ENCODE results near the gene QSER1.
"Not testable (repeated sequence)": the region's sequence is repeated elsewhere in the genome, so short reads cannot be mapped to it uniquely, and the experiment has no call there.

QSER1 gene

GRCh38 chr11:32972233-32972632, 79.6 kb downstream of the QSER1 start:
- not testable (repeated sequence) for H3K9ac ChIP-seq (ENCODE audit: low read depth, low read length); H3K9me3 ChIP-seq (ENCODE audit: insufficient read depth, low read depth, low read length); H3K27ac ChIP-seq (ENCODE audit: low read length); H3K4me1 ChIP-seq (ENCODE audit: insufficient read depth, low read length); H3K27me3 ChIP-seq (ENCODE audit: insufficient read depth, low read length); H3K4me3 ChIP-seq (ENCODE audit: low read length)
- peaks cover 98% of the 10 kb centered on the region for H3K36me3 ChIP-seq (ENCODE audit: insufficient read depth, low read depth, low read length)

- no peak overlapping the region for H3K27ac ChIP-seq (ENCODE audit: low read length)
- no peaks in the 10 kb centered on the region for H3K9me3 ChIP-seq (ENCODE audit: insufficient read depth, low read depth, low read length)
- H3K4me1 ChIP-seq (ENCODE audit: insufficient read depth, low read length), result no peaks in the 10 kb centered on the region
- no peak overlapping the region for H3K4me3 ChIP-seq (ENCODE audit: low read length)
- H3K36me3 ChIP-seq (ENCODE audit: insufficient read depth, low read depth, low read length), result peaks cover 98% of the 10 kb centered on the region
- H3K27me3 ChIP-seq (ENCODE audit: insufficient read depth, low read length), result no peaks in the 10 kb centered on the region
- no peak overlapping the region for H3K9ac ChIP-seq (ENCODE audit: low read depth, low read length)
Observed at GRCh38 chr11:32972781-32973180, 80.2 kb downstream of the QSER1 start.

- Histone ChIP-seq H3K36me3 (ENCODE audit: insufficient read depth, low read depth, low read length) (peaks cover 26% of the 10 kb centered on the region), H3K9ac (ENCODE audit: low read depth, low read length) (no peak overlapping the region), H3K27me3 (ENCODE audit: insufficient read depth, low read length) (no peaks in the 10 kb centered on the region), H3K27ac (ENCODE audit: low read length) (no peak overlapping the region), H3K4me3 (ENCODE audit: low read length) (no peak overlapping the region), H3K4me1 (ENCODE audit: insufficient read depth, low read length) (no peaks in the 10 kb centered on the region), H3K9me3 (ENCODE audit: insufficient read depth, low read depth, low read length) (no peaks in the 10 kb centered on the region)
Observed at GRCh38 chr11:32982626-32983025, 90.0 kb downstream of the QSER1 start.

GRCh38 chr11:32983506-32983905, 90.9 kb downstream of the QSER1 start:
- Histone ChIP-seq H3K27me3 (ENCODE audit: insufficient read depth, low read length) (no peaks in the 10 kb centered on the region), H3K9ac (ENCODE audit: low read depth, low read length) (no peak overlapping the region), H3K36me3 (ENCODE audit: insufficient read depth, low read depth, low read length) (peaks cover 17% of the 10 kb centered on the region), H3K9me3 (ENCODE audit: insufficient read depth, low read depth, low read length) (no peaks in the 10 kb centered on the region), H3K4me1 (ENCODE audit: insufficient read depth, low read length) (no peaks in the 10 kb centered on the region), H3K27ac (ENCODE audit: low read length) (no peak overlapping the region), H3K4me3 (ENCODE audit: low read length) (no peak overlapping the region)

GRCh38 chr11:32985600-32985999, 93.0 kb downstream of the QSER1 start:
- H3K9me3 ChIP-seq (ENCODE audit: insufficient read depth, low read depth, low read length), result no peaks in the 10 kb centered on the region
- H3K4me3 ChIP-seq (ENCODE audit: low read length), result no peak overlapping the region
- H3K27ac ChIP-seq (ENCODE audit: low read length), result no peak overlapping the region
- H3K36me3 ChIP-seq (ENCODE audit: insufficient read depth, low read depth, low read length), result no peaks in the 10 kb centered on the region
- no peaks in the 10 kb centered on the region for H3K27me3 ChIP-seq (ENCODE audit: insufficient read depth, low read length)
- H3K9ac ChIP-seq (ENCODE audit: low read depth, low read length), result no peak overlapping the region
- H3K4me1 ChIP-seq (ENCODE audit: insufficient read depth, low read length), result no peaks in the 10 kb centered on the region

GRCh38 chr11:32987851-32988250, 95.2 kb downstream of the QSER1 start:
- no peak overlapping the region for H3K27ac ChIP-seq (ENCODE audit: low read length)
- no peaks in the 10 kb centered on the region for H3K36me3 ChIP-seq (ENCODE audit: insufficient read depth, low read depth, low read length)
- no peak overlapping the region for H3K9ac ChIP-seq (ENCODE audit: low read depth, low read length)
- H3K27me3 ChIP-seq (ENCODE audit: insufficient read depth, low read length), result no peaks in the 10 kb centered on the region
- H3K9me3 ChIP-seq (ENCODE audit: insufficient read depth, low read depth, low read length), result no peaks in the 10 kb centered on the region
- H3K4me3 ChIP-seq (ENCODE audit: low read length), result no peak overlapping the region
- no peaks in the 10 kb centered on the region for H3K4me1 ChIP-seq (ENCODE audit: insufficient read depth, low read length)

- no peaks in the 10 kb centered on the region for H3K36me3 ChIP-seq (ENCODE audit: insufficient read depth, low read depth, low read length)
- no peak overlapping the region for H3K27ac ChIP-seq (ENCODE audit: low read length)
- no peak overlapping the region for H3K9ac ChIP-seq (ENCODE audit: low read depth, low read length)
- H3K27me3 ChIP-seq (ENCODE audit: insufficient read depth, low read length), result no peaks in the 10 kb centered on the region
- H3K4me1 ChIP-seq (ENCODE audit: insufficient read depth, low read length), result no peaks in the 10 kb centered on the region
- H3K4me3 ChIP-seq (ENCODE audit: low read length), result no peak overlapping the region
- H3K9me3 ChIP-seq (ENCODE audit: insufficient read depth, low read depth, low read length), result no peaks in the 10 kb centered on the region
Observed at GRCh38 chr11:32990481-32990880, 97.9 kb downstream of the QSER1 start.

- Histone ChIP-seq H3K9me3 (ENCODE audit: insufficient read depth, low read depth, low read length) (no peaks in the 10 kb centered on the region), H3K4me1 (ENCODE audit: insufficient read depth, low read length) (no peaks in the 10 kb centered on the region), H3K27me3 (ENCODE audit: insufficient read depth, low read length) (no peaks in the 10 kb centered on the region), H3K9ac (ENCODE audit: low read depth, low read length) (no peak overlapping the region), H3K27ac (ENCODE audit: low read length) (no peak overlapping the region), H3K4me3 (ENCODE audit: low read length) (no peak overlapping the region), H3K36me3 (ENCODE audit: insufficient read depth, low read depth, low read length) (no peaks in the 10 kb centered on the region)
Observed at GRCh38 chr11:32991427-32991826, 98.8 kb downstream of the QSER1 start.

GRCh38 chr11:32991898-32992297, 99.3 kb downstream of the QSER1 start:
- Histone ChIP-seq H3K9me3 (ENCODE audit: insufficient read depth, low read depth, low read length) (no peaks in the 10 kb centered on the region), H3K27ac (ENCODE audit: low read length) (no peak overlapping the region), H3K4me1 (ENCODE audit: insufficient read depth, low read length) (no peaks in the 10 kb centered on the region), H3K27me3 (ENCODE audit: insufficient read depth, low read length) (no peaks in the 10 kb centered on the region), H3K9ac (ENCODE audit: low read depth, low read length) (no peak overlapping the region), H3K4me3 (ENCODE audit: low read length) (no peak overlapping the region), H3K36me3 (ENCODE audit: insufficient read depth, low read depth, low read length) (no peaks in the 10 kb centered on the region)

GRCh38 chr11:33000181-33000580, 107.6 kb downstream of the QSER1 start:
- Histone ChIP-seq H3K4me3 (ENCODE audit: low read length) (no peak overlapping the region), H3K27ac (ENCODE audit: low read length) (no peak overlapping the region), H3K27me3 (ENCODE audit: insufficient read depth, low read length) (no peaks in the 10 kb centered on the region), H3K4me1 (ENCODE audit: insufficient read depth, low read length) (no peaks in the 10 kb centered on the region), H3K36me3 (ENCODE audit: insufficient read depth, low read depth, low read length) (no peaks in the 10 kb centered on the region), H3K9ac (ENCODE audit: low read depth, low read length) (no peak overlapping the region), H3K9me3 (ENCODE audit: insufficient read depth, low read depth, low read length) (no peaks in the 10 kb centered on the region)

GRCh38 chr11:33001281-33001680, 108.7 kb downstream of the QSER1 start:
- H3K36me3 ChIP-seq (ENCODE audit: insufficient read depth, low read depth, low read length), result no peaks in the 10 kb centered on the region
- no peak overlapping the region for H3K4me3 ChIP-seq (ENCODE audit: low read length)
- H3K9me3 ChIP-seq (ENCODE audit: insufficient read depth, low read depth, low read length), result no peaks in the 10 kb centered on the region
- no peaks in the 10 kb centered on the region for H3K4me1 ChIP-seq (ENCODE audit: insufficient read depth, low read length)
- H3K27me3 ChIP-seq (ENCODE audit: insufficient read depth, low read length), result no peaks in the 10 kb centered on the region
- H3K9ac ChIP-seq (ENCODE audit: low read depth, low read length), result no peak overlapping the region
- no peak overlapping the region for H3K27ac ChIP-seq (ENCODE audit: low read length)

GRCh38 chr11:33001751-33002542, 109.3 kb downstream of the QSER1 start:
- Histone ChIP-seq H3K27ac (ENCODE audit: low read length) (no peak overlapping the region), H3K36me3 (ENCODE audit: insufficient read depth, low read depth, low read length) (no peaks in the 10 kb centered on the region), H3K4me1 (ENCODE audit: insufficient read depth, low read length) (no peaks in the 10 kb centered on the region), H3K9me3 (ENCODE audit: insufficient read depth, low read depth, low read length) (no peaks in the 10 kb centered on the region), H3K27me3 (ENCODE audit: insufficient read depth, low read length) (no peaks in the 10 kb centered on the region), H3K9ac (ENCODE audit: low read depth, low read length) (no peak overlapping the region), H3K4me3 (ENCODE audit: low read length) (no peak overlapping the region)
